Activated naive CD8-positive, alpha-beta T cell (primary cell): ENCODE results near the gene HOXD11.

Source experiments
- H3K27ac Mint-ChIP-seq: one replicate; pipeline ENCODE4 v1.8.0; 2021; ENCODE audit warnings: mixed read lengths
- H3K27me3 Mint-ChIP-seq: one replicate; pipeline ENCODE4 v1.8.0; 2021; ENCODE audit warnings: mixed read lengths
- H3K36me3 Mint-ChIP-seq: one replicate; pipeline ENCODE4 v1.8.0; 2021; ENCODE audit warnings: mixed read lengths
- H3K4me1 Mint-ChIP-seq: one replicate; pipeline ENCODE4 v1.8.0; 2021; ENCODE audit warnings: low read depth, mixed read lengths
- H3K4me3 Mint-ChIP-seq: one replicate; pipeline ENCODE4 v1.8.0; 2021; ENCODE audit warnings: mild to moderate bottlenecking, mixed read lengths
- H3K9me3 Mint-ChIP-seq: one replicate; pipeline ENCODE4 v1.8.0; 2021; ENCODE audit warnings: low read depth, mixed read lengths

HOXD11 gene

DNA sequence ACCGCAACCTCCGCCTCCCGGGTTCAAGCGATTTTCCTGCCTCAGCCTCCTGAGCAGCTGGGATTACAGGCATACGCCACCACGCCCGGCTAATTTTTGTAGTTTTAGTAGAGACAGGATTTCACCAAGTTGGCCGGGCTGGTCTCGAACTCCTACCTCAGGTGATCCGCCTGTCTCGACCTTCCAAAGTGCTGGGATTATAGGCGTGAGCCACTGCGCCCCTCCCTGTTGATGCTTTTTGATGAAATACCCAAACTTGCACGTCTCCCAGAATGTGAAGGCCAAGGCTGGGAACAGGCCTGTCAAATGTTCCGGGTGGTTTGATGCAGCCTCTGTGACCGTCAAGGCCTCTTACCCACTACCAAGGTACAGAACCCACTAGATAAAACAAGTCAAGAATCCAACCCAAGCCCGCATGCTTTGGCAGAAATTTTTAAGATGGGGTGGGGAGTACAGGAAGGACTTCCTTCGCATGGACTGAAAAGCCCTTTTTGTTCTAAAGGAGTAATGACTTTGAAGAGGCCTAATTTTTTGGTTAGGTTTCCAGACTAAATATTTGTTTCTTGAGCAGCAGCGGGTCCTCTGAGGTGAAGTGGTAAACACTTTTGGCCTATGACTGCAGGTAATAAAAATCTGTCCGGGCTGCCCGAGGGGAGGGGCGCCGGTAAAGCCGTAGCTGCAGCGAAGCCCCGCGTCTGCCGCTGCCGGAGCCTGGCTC, 19.6 kb upstream of the HOXD11 start:
- H3K36me3 Mint-ChIP-seq = peaks cover 5% of the 10 kb centered on the region
- no peak overlapping the region for H3K27ac Mint-ChIP-seq
- no peak overlapping the region for H3K4me3 Mint-ChIP-seq
- peaks cover 62% of the 10 kb centered on the region for H3K27me3 Mint-ChIP-seq
- H3K9me3 Mint-ChIP-seq = no peaks in the 10 kb centered on the region
- H3K4me1 Mint-ChIP-seq = peaks cover 23% of the 10 kb centered on the region

- Mint-ChIP-seq H3K4me3 (peak overlapping the region; percentile 60), H3K36me3 (peaks cover 5% of the 10 kb centered on the region), H3K4me1 (peaks cover 25% of the 10 kb centered on the region), H3K9me3 (no peaks in the 10 kb centered on the region), H3K27ac (no peak overlapping the region), H3K27me3 (peaks cover 57% of the 10 kb centered on the region)
Observed at GRCh38 chr2:176088048-176088936, 18.8 kb upstream of the HOXD11 start.

DNA sequence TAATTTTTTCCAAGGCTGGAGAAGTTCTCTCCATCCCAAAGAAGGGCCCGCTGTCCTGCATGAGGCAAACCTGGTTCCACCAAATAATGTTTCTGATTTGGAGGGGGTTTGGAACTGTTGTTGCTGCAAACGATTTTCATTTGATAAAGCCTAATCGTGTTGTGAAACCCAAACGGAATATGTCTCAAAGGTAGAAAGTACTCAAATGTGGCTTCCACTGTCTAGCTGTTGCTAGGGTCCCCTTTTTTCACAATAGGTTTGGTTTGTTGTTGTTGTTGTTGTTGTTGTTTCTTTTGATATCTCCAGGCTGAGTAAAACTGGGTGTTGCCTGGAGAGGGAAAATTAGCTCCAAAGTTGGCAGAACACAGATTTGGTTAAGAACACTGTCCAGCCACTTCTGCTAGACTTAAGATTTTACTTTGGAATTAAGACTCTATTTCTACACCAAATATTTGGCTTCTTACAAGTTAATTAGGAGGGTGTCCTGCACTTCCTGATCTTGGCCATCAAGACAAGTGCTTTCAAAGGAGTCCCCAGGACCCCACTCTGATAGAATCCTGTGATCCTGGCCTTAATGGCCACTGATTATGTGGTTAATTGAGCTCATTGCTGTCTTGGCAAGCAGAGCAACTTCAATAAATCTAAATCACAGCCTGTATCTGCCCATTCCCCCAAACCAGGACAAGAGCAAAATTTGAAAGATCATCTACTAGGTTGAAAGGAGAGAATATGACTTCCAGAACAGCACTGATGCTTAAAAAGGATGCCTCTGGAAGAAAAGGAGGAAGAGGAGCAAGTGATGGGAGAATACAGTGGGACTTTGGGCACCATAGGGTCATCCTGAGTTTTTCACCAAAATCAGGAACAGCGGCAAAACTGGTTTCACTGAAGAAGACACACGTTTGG, 17.9 kb upstream of the HOXD11 start:
- H3K27ac Mint-ChIP-seq = no peak overlapping the region
- H3K9me3 Mint-ChIP-seq = peaks cover 4% of the 10 kb centered on the region
- H3K4me1 Mint-ChIP-seq = peaks cover 34% of the 10 kb centered on the region

DNA sequence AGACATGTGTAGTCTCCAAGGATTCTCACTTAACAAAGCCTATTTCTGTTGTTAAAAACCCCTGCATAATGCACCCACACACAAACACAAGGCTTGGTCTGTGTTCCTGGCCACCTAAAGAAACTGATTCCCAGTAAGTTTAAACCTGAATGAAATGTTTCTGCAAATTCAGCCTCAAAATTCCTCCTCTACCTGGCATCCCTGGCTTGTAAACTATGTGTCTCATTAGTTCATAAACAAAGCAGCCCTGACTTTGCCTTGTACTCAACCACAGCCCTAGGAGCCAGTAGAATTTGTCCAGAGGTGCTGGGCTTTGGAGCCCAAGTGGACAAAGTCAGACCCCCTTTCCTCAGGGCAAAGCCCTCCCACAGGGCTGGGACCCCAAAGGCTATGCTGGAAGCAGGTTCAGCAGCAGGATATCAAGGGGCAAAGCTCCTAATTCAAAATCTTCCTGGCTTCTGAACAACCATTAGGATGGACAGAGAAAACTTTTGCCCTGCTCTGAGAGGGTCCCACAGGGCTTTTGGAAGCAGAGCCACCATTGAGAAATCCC, 17.2 kb upstream of the HOXD11 start:
- Mint-ChIP-seq H3K36me3 (peaks cover 9% of the 10 kb centered on the region), H3K9me3 (peaks cover 4% of the 10 kb centered on the region), H3K27me3 (peaks cover 61% of the 10 kb centered on the region), H3K27ac (no peak overlapping the region), H3K4me3 (no peak overlapping the region), H3K4me1 (peaks cover 34% of the 10 kb centered on the region)

More for the DNA sequence above, 17.9 kb upstream of the HOXD11 start:
- Mint-ChIP-seq H3K4me3 (no peak overlapping the region), H3K27me3 (peaks cover 59% of the 10 kb centered on the region), H3K36me3 (peaks cover 9% of the 10 kb centered on the region)

GRCh38 chr2:176090862-176091261, 16.2 kb upstream of the HOXD11 start:
- Mint-ChIP-seq H3K4me3 (peak overlapping the region; percentile 0), H3K27me3 (peaks cover 68% of the 10 kb centered on the region), H3K36me3 (peaks cover 9% of the 10 kb centered on the region)

DNA sequence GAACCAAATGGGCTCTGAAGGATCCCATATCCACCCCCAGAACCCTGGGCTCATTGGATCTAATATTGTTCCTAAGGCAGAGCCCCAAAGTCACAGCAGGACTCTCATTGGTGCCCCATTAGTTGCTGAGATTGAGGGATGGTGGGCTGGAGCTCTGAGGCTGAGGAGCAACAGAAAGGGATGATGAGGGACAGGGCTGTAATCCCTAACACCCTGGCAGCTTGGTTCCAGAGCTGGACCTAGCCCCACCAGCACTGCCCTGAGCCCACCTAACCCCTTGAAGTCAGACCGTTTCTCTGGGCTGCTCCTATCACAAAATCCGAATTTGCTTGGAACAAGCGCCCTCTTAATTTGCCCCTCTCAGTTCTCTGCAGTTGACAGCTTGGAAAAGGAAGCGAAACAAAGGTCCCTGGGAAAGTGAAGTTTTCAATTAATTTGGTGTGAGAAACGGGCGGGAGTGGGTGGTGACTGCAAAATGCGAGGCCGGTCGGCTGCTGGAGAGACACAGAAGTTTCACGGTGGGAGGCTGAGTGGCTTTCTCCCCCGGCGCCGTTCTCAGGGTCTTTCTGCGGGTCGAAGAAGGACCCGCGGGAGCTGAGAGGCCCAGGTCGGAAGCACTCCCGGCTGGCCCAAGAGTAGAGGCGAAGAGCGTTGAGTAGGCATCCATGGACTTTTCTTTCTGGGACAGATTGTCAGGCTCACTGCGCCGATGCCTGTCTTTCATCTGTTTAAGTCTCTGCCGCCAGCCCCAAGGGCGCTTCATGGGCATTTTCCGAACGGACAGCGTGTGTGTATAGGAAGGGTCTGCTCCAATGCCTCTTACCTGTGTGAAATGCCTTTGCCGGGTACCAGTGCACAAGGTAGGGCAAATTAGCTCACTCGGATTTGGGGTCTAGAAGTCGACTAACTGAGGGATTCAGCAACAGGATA, 15.5 kb upstream of the HOXD11 start:
- Mint-ChIP-seq H3K36me3 (peaks cover 9% of the 10 kb centered on the region), H3K9me3 (peaks cover 4% of the 10 kb centered on the region), H3K27me3 (peaks cover 71% of the 10 kb centered on the region), H3K4me1 (peaks cover 34% of the 10 kb centered on the region), H3K4me3 (peak overlapping the region; percentile 70), H3K27ac (no peak overlapping the region)

More at GRCh38 chr2:176090862-176091261, 16.2 kb upstream of the HOXD11 start:
- H3K4me1 Mint-ChIP-seq = peaks cover 34% of the 10 kb centered on the region
- no peak overlapping the region for H3K27ac Mint-ChIP-seq
- H3K9me3 Mint-ChIP-seq = peaks cover 4% of the 10 kb centered on the region

DNA sequence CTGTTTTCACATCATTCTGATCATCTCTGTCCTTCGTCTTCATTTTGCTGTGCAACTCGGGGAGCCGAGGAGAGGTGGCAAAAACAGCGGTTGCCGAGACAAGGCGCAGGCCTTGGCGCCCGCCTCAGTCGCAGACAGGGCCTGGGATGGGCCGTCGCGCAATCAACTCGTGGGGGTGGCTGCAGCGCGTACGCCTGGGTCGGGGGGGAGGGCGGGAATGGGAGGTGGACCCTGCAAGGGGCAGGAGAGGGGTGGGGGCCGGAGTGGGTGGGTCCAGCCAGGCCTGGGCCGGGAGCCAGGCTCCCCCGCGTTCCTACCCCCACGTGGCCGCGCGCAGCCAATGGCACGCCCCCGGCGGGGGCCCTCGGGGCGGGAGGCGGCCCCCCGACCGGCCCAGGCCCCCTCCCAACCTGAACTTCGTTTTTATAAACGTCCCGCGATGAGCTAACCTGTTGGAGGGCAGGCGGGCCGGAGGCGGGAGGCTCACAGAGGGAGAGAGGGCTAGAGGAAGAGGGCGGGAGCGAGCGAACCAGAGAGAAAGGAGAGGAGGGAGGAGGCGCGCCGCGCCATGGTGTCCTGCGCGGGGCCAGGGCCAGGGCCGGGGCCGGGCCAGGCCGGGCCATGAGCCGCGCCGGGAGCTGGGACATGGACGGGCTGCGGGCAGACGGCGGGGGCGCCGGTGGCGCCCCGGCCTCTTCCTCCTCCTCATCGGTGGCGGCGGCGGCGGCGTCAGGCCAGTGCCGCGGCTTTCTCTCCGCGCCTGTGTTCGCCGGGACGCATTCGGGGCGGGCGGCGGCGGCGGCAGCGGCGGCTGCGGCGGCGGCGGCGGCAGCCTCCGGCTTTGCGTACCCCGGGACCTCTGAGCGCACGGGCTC, 14.6 kb upstream of the HOXD11 start, which contains the start of gene HOXD13:
Gene HOXD13, plus strand, starts transcription at position 452 of the 875 bp plus-strand sequence. Its CDS starts 170 bp downstream, at position 622.
- H3K4me3 Mint-ChIP-seq = peak within 1 kb of the TSS; percentile 70
- peaks cover 38% of the 10 kb centered on the region for H3K4me1 Mint-ChIP-seq
- peaks cover 70% of the 10 kb centered on the region for H3K27me3 Mint-ChIP-seq
- H3K27ac Mint-ChIP-seq = no peak within 1 kb of the TSS
- H3K36me3 Mint-ChIP-seq = peaks cover 4% of the 10 kb centered on the region
- H3K9me3 Mint-ChIP-seq = peaks cover 4% of the 10 kb centered on the region

GRCh38 chr2:176093145-176093897, 13.8 kb upstream of the HOXD11 start:
- Mint-ChIP-seq H3K4me1 (peaks cover 40% of the 10 kb centered on the region), H3K27me3 (peaks cover 70% of the 10 kb centered on the region), H3K27ac (peak overlapping the region; percentile 66)

DNA sequence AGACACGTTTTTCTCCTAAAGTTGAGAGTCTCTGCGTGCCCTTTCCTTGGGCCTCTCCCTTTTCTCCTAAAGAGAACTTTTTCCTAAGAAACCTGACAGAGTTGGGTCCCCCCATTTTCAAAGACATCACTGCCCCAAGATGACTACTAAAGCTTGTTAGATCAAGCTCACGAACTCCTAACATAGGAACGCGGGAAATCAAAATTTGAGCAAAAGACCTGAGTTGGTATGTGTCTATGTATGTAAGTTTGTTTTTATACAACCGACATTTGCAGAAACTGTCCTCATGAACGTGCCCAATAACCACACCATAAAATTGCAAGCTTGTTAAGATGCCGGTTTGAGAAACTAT, 13.2 kb upstream of the HOXD11 start:
- Mint-ChIP-seq H3K4me1 (peaks cover 37% of the 10 kb centered on the region), H3K4me3 (peak overlapping the region; percentile 64), H3K27ac (peak overlapping the region; percentile 66), H3K27me3 (peaks cover 72% of the 10 kb centered on the region), H3K36me3 (peaks cover 4% of the 10 kb centered on the region), H3K9me3 (peaks cover 4% of the 10 kb centered on the region)

More at GRCh38 chr2:176093145-176093897, 13.8 kb upstream of the HOXD11 start:
- Mint-ChIP-seq H3K4me3 (peak overlapping the region; percentile 64), H3K36me3 (peaks cover 4% of the 10 kb centered on the region), H3K9me3 (peaks cover 4% of the 10 kb centered on the region)

DNA sequence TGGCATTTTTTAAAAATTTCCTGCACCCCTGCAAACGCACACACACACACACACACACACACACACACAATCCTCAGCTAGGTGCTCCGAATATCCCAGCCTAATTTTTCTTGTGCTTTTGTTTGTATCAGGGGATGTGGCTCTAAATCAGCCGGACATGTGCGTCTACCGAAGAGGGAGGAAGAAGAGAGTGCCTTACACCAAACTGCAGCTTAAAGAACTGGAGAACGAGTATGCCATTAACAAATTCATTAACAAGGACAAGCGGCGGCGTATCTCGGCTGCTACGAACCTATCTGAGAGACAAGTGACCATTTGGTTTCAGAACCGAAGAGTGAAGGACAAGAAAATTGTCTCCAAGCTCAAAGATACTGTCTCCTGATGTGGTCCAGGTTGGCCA, 12.7 kb upstream of the HOXD11 start:
- Mint-ChIP-seq H3K27ac (no peak overlapping the region), H3K36me3 (peaks cover 4% of the 10 kb centered on the region)

DNA sequence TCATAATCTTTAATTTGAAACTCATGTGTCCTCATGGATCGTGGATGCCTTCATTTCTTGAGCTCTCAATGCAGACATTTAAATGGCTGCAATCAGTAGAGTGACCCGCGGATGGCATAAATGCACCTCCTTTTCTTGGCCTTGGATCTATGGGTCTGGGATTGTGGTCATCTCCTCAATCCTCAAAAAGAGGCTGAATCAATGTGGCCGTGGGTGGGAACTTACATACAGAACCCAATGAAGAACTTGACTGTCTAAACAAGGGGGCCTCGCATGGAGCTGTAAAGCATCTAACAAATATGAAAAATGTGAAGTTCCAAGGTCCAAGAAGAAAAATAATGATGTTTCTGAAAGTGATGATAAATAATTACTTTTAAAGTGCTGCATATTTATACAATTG, 11.7 kb upstream of the HOXD11 start:
- H3K36me3 Mint-ChIP-seq = peaks cover 4% of the 10 kb centered on the region
- H3K27me3 Mint-ChIP-seq = peaks cover 66% of the 10 kb centered on the region
- peaks cover 39% of the 10 kb centered on the region for H3K4me1 Mint-ChIP-seq
- H3K4me3 Mint-ChIP-seq = peak overlapping the region; percentile 13
- H3K27ac Mint-ChIP-seq = no peak overlapping the region
- H3K9me3 Mint-ChIP-seq = peaks cover 4% of the 10 kb centered on the region

More for the DNA sequence above, 12.7 kb upstream of the HOXD11 start:
- Mint-ChIP-seq H3K27me3 (peaks cover 72% of the 10 kb centered on the region), H3K4me3 (no peak overlapping the region), H3K4me1 (peaks cover 37% of the 10 kb centered on the region), H3K9me3 (peaks cover 4% of the 10 kb centered on the region)
